Hepatocyte (in vitro differentiated cells): ENCODE data around the gene MOCS1. TPM values are rescaled to one million over a fixed set of nuclear protein-coding genes. Genes with fewer than 3 reads are reported as not detected.

Source experiments
- DNase-seq: peaks from one replicate; pipeline ENCODE4 v3.0.0-alpha.2; 2016; ENCODE audit warnings: low spot score
- H2AFZ ChIP-seq: fragments of 200-600 bp; sonication (generic); 2 replicates; pipeline ENCODE4 v1.6.0; 2016; ENCODE audit warnings: antibody characterized with exemption, mild to moderate bottlenecking
- H3K27ac ChIP-seq: fragments of 200-600 bp; sonication (generic); 2 replicates; pipeline ENCODE4 v1.5.1; 2016; ENCODE audit warnings: mild to moderate bottlenecking
- H3K27me3 ChIP-seq: fragments of 200-600 bp; sonication (generic); 2 replicates; pipeline ENCODE4 v1.6.1; 2016
- H3K36me3 ChIP-seq: fragments of 200-600 bp; sonication (generic); replicated peaks from 2 replicates; pipeline ENCODE4 v1.5.1; 2016; ENCODE audit warnings: low read depth; ENCODE audit not compliant: insufficient read depth
- H3K4me1 ChIP-seq: fragments of 200-600 bp; sonication (generic); 2 replicates; pipeline ENCODE4 v1.5.1; 2016; ENCODE audit warnings: mild to moderate bottlenecking, moderate library complexity; ENCODE audit not compliant: insufficient read depth
- H3K4me2 ChIP-seq: fragments of 200-600 bp; sonication (generic); 2 replicates; pipeline ENCODE4 v1.6.0; 2016
- H3K4me3 ChIP-seq: fragments of 200-600 bp; sonication (generic); 2 replicates; pipeline ENCODE4 v1.5.1; 2016; ENCODE audit warnings: mild to moderate bottlenecking
- H3K79me2 ChIP-seq: fragments of 200-600 bp; sonication (generic); 2 replicates; pipeline ENCODE4 v1.6.0; 2017; ENCODE audit warnings: mild to moderate bottlenecking
- H3K9me2 ChIP-seq: fragments of 200-600 bp; sonication (generic); replicated peaks from 2 replicates; pipeline ENCODE4 v1.6.0; 2017; ENCODE audit warnings: mild to moderate bottlenecking; ENCODE audit not compliant: insufficient read depth
- H3K9me3 ChIP-seq: fragments of 200-600 bp; sonication (generic); 2 replicates; pipeline ENCODE4 v1.5.1; 2016; ENCODE audit warnings: low read depth, mild to moderate bottlenecking
- H4K20me1 ChIP-seq: fragments of 200-600 bp; sonication (generic); 2 replicates; pipeline ENCODE4 v1.6.0; 2016; ENCODE audit warnings: mild to moderate bottlenecking; ENCODE audit not compliant: insufficient read depth, poor library complexity, severe bottlenecking
- EZH2 ChIP-seq: fragments of 200-600 bp; sonication (generic); IDR thresholded peaks from 2 replicates; pipeline ENCODE4 v1.6.1; 2016; ENCODE audit warnings: antibody characterized with exemption, mild to moderate bottlenecking, borderline replicate concordance
- EZH2phosphoT487 ChIP-seq: fragments of 200-600 bp; sonication (generic); IDR thresholded peaks from one replicate; pipeline ENCODE4 v1.6.1; 2018; ENCODE audit warnings: antibody characterized with exemption, mild to moderate bottlenecking, low read depth, moderate library complexity; ENCODE audit not compliant: unreplicated experiment, severe bottlenecking
- WGBS: methylation state at CpG from one replicate; pipeline ENCODE4 v1.1.6; 2016; ENCODE audit warnings: low lambda C conversion rate; ENCODE audit errors: missing lambda C conversion rate; 5-methylcytosine and 5-hydroxymethylcytosine counted together
- polyA plus RNA-seq: library from polyadenylated mRNA; unstranded; fragments of >200 nt; fragmentation: Nextera tagmentation; extraction: Ambion mirVana; gene quantifications from 2 replicates; pipeline ENCODE4 v1.2.1, GENCODE V29; 2016
- total RNA-seq: library from RNA; depleted of rRNA; stranded (reverse); fragments of >200 nt; gene quantifications from 2 replicates; pipeline ENCODE4 v1.2.3, GENCODE V29; 2014
- TF ChIP-seq, protein P1 (sequence below): fragments of 200-600 bp; sonication (generic); IDR thresholded peaks from 2 replicates; pipeline ENCODE4 v1.5.1; 2016; ENCODE audit warnings: antibody characterized with exemption, mild to moderate bottlenecking; ENCODE audit not compliant: poor library complexity

The MOCS1 gene
- total and polyA plus RNA-seq, 2 experiments from 2014 or later, result 10.7 to 13.4 TPM

DNA sequence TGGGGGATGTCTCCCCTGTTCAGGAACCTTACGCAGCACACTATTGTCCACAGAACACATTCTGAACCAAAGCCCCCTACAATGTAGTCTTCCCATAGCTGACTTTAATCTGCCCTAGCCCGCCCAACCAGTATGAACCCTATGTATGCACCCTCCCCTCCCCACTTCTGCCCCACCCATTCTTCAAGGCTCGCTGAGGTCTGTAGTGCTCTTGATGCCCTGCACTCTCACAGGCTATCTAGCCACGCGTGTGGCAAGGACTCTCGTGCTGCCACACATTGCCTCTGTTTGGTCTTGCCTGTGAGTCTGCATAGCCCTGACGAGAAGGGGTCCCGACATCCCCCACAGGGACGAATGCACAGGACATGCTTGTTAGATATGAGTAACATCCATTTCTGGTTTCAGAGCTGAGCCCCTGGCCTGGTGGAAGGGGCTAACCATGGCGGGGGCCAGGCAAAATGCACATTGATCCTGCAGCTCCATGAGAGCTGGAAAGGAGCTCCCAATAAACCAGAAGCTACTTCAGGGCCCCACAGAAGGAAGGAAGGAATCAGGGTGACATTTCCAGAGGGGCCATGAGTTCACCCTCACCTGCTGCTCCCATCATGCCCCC is 22.6 kb downstream of the MOCS1 start:
- H3K79me2 ChIP-seq, result no peaks in the 10 kb centered on the region
- H3K4me1 ChIP-seq, result no peaks in the 10 kb centered on the region
- no peaks in the 10 kb centered on the region for H3K36me3 ChIP-seq
- H3K4me3 ChIP-seq, result no peak overlapping the region
- H2AFZ ChIP-seq, result no peak overlapping the region
- H4K20me1 ChIP-seq, result no peaks in the 10 kb centered on the region
- H3K27me3 ChIP-seq, result no peaks in the 10 kb centered on the region
- no peak for DNase-seq
- no peak overlapping the region for H3K27ac ChIP-seq
- no peaks in the 10 kb centered on the region for H3K9me2 ChIP-seq
- TF ChIP-seq EZH2 (no peak), EZH2phosphoT487 (no peak)
- TF ChIP-seq, protein P1, sequence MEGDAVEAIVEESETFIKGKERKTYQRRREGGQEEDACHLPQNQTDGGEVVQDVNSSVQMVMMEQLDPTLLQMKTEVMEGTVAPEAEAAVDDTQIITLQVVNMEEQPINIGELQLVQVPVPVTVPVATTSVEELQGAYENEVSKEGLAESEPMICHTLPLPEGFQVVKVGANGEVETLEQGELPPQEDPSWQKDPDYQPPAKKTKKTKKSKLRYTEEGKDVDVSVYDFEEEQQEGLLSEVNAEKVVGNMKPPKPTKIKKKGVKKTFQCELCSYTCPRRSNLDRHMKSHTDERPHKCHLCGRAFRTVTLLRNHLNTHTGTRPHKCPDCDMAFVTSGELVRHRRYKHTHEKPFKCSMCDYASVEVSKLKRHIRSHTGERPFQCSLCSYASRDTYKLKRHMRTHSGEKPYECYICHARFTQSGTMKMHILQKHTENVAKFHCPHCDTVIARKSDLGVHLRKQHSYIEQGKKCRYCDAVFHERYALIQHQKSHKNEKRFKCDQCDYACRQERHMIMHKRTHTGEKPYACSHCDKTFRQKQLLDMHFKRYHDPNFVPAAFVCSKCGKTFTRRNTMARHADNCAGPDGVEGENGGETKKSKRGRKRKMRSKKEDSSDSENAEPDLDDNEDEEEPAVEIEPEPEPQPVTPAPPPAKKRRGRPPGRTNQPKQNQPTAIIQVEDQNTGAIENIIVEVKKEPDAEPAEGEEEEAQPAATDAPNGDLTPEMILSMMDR, result no peak
- H3K4me2 ChIP-seq, result no peak overlapping the region
- H3K9me3 ChIP-seq, result no peaks in the 10 kb centered on the region
- 93% methylated on average over 10 of the region's 10 CpGs for WGBS

DNA sequence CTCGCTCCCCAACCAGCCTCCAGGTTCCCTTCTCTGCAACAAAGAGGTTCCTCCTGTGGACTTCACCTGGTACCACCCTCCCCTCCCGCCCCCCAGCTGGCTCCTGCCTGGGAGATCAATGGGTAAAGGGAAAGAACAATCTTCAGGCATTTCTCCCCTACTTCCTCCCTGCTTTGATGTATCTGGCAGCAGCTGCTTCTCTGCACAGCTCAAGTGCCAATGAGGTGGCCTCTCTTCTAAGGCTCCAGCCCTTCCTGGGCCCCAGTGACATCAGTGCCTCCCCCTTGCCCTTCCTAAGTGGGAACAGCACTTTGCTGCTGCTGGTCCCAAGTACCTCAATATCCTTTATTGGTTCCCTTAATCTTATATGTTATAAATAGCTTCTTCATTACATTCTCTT is 23.5 kb downstream of the MOCS1 start:
- no peaks in the 10 kb centered on the region for H3K9me3 ChIP-seq
- WGBS, result 100% methylated on average over 2 of the region's 2 CpGs
- no peaks in the 10 kb centered on the region for H3K4me1 ChIP-seq
- H3K27ac ChIP-seq, result no peak overlapping the region
- no peak overlapping the region for H2AFZ ChIP-seq
- H3K36me3 ChIP-seq, result no peaks in the 10 kb centered on the region
- no peak overlapping the region for H3K4me3 ChIP-seq
- TF ChIP-seq EZH2phosphoT487 (no peak), EZH2 (no peak)
- TF ChIP-seq, protein P1, result no peak
- no peaks in the 10 kb centered on the region for H4K20me1 ChIP-seq
- H3K27me3 ChIP-seq, result no peaks in the 10 kb centered on the region
- H3K79me2 ChIP-seq, result no peaks in the 10 kb centered on the region
- H3K4me2 ChIP-seq, result no peak overlapping the region
- H3K9me2 ChIP-seq, result no peaks in the 10 kb centered on the region
- DNase-seq, result no peak

DNA sequence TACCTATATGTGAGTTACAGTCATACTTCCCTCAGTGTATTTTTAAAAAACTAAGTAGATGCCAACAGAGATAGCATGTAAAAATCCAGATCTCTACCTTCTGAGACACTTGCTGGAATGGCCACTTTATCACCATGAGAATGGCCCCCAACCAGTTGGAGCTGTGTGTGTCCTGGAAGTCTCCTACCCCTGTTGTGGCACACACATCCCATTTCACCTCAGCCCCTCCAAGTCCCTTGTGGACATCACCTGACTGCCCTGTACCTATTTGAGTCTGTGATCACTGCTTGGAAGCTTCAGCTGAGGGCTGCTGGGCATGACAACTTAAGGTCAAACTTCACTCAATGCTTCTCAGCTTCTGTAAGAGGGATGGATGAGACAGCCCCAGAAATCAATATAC is 24.1 kb downstream of the MOCS1 start:
- no peaks in the 10 kb centered on the region for H3K36me3 ChIP-seq
- no peak overlapping the region for H2AFZ ChIP-seq
- no peaks in the 10 kb centered on the region for H3K9me2 ChIP-seq
- H3K4me2 ChIP-seq, result no peak overlapping the region
- H3K27me3 ChIP-seq, result no peaks in the 10 kb centered on the region
- TF ChIP-seq EZH2phosphoT487, result no peak
- TF ChIP-seq EZH2, result no peak
- TF ChIP-seq, protein P1, result no peak
- no peak overlapping the region for H3K4me3 ChIP-seq
- H3K4me1 ChIP-seq, result no peaks in the 10 kb centered on the region
- H4K20me1 ChIP-seq, result no peaks in the 10 kb centered on the region
- H3K79me2 ChIP-seq, result no peaks in the 10 kb centered on the region
- no peaks in the 10 kb centered on the region for H3K9me3 ChIP-seq
- no peak for DNase-seq
- no peak overlapping the region for H3K27ac ChIP-seq
